H9 (cell line): ENCODE data around the gene WEE1. TPM values are rescaled to one million over a fixed set of nuclear protein-coding genes. Genes with fewer than 3 reads are reported as not detected.

Source experiments
- DNase-seq: peaks from one replicate; pipeline ENCODE4 v3.0.0-alpha.2; 2017
- H2AFZ ChIP-seq: one replicate; pipeline ENCODE4 v1.6.1; 2013; ENCODE audit warnings: mild to moderate bottlenecking, low read length, control low read depth, moderate library complexity
- H2AK5ac ChIP-seq: 2 replicates; pipeline ENCODE4 v1.6.1; 2013; ENCODE audit warnings: low read length, control low read depth, mixed read lengths; ENCODE audit not compliant: insufficient read length
- H2BK120ac ChIP-seq: one replicate; pipeline ENCODE4 v1.6.1; 2013; ENCODE audit warnings: low read depth, mild to moderate bottlenecking, low read length, control low read depth, inconsistent platforms; ENCODE audit not compliant: poor library complexity, severe bottlenecking
- H2BK12ac ChIP-seq: 2 replicates; pipeline ENCODE4 v1.6.1; 2013; ENCODE audit warnings: low read length, control low read depth, mixed read lengths, low read depth; ENCODE audit not compliant: insufficient read length
- H2BK15ac ChIP-seq: 2 replicates; pipeline ENCODE4 v1.6.1; 2013; ENCODE audit warnings: low read depth, low read length, control low read depth
- H2BK20ac ChIP-seq: one replicate; pipeline ENCODE4 v1.6.1; 2013; ENCODE audit warnings: low read depth, mild to moderate bottlenecking, low read length, control low read depth, inconsistent platforms; ENCODE audit not compliant: poor library complexity, severe bottlenecking
- H2BK5ac ChIP-seq: 2 replicates; pipeline ENCODE4 v1.6.1; 2013; ENCODE audit warnings: low read length, control low read depth, mixed read lengths; ENCODE audit not compliant: insufficient read length
- H3K14ac ChIP-seq: 2 replicates; pipeline ENCODE4 v1.6.1; 2013; ENCODE audit warnings: low read length, control low read depth; ENCODE audit not compliant: insufficient read depth
- H3K18ac ChIP-seq: 2 replicates; pipeline ENCODE4 v1.6.1; 2013; ENCODE audit warnings: low read depth, mild to moderate bottlenecking, mixed read lengths, low read length, control low read depth; ENCODE audit not compliant: insufficient read length
- H3K23ac ChIP-seq: 2 replicates; pipeline ENCODE4 v1.6.1; 2013; ENCODE audit warnings: low read length, control low read depth, mixed read lengths, low read depth; ENCODE audit not compliant: insufficient read length
- H3K23me2 ChIP-seq: 2 replicates; pipeline ENCODE4 v1.6.1; 2013; ENCODE audit warnings: low read depth, mild to moderate bottlenecking, mixed read lengths, low read length, control low read depth; ENCODE audit not compliant: insufficient read length, poor library complexity, severe bottlenecking
- H3K27ac ChIP-seq: 2 replicates; pipeline ENCODE4 v1.5.1; 2013; ENCODE audit warnings: low read length, control low read depth, mixed read lengths, low read depth; ENCODE audit not compliant: insufficient read length
- H3K27me3 ChIP-seq: 2 replicates; pipeline ENCODE4 v1.6.1; 2013; ENCODE audit warnings: low read length, control low read depth, inconsistent platforms; ENCODE audit not compliant: insufficient read depth
- H3K4ac ChIP-seq: 2 replicates; pipeline ENCODE4 v1.6.1; 2013; ENCODE audit warnings: low read depth, mild to moderate bottlenecking, control low read depth, inconsistent platforms, low read length, moderate library complexity
- H3K4me1 ChIP-seq: 2 replicates; pipeline ENCODE4 v1.6.1; 2013; ENCODE audit warnings: low read length, control low read depth, inconsistent platforms; ENCODE audit not compliant: insufficient read depth
- H3K4me2 ChIP-seq: 2 replicates; pipeline ENCODE4 v1.6.1; 2013; ENCODE audit warnings: low read length, control low read depth, mixed read lengths; ENCODE audit not compliant: insufficient read length, insufficient read depth
- H3K56ac ChIP-seq: 2 replicates; pipeline ENCODE4 v1.6.1; 2013; ENCODE audit warnings: low read depth, mild to moderate bottlenecking, mixed read lengths, low read length, control low read depth; ENCODE audit not compliant: insufficient read length
- H3K79me1 ChIP-seq: 2 replicates; pipeline ENCODE4 v1.6.1; 2013; ENCODE audit warnings: low read depth, mild to moderate bottlenecking, moderate library complexity, low read length, control low read depth, inconsistent platforms; ENCODE audit not compliant: insufficient read depth, poor library complexity, severe bottlenecking
- H3K79me2 ChIP-seq: 2 replicates; pipeline ENCODE4 v1.6.1; 2013; ENCODE audit warnings: low read length, control low read depth, inconsistent platforms; ENCODE audit not compliant: insufficient read depth
- H3K9ac ChIP-seq: 2 replicates; pipeline ENCODE4 v1.6.1; 2013; ENCODE audit warnings: low read length, control low read depth, mixed read lengths; ENCODE audit not compliant: insufficient read length; ENCODE audit errors: extremely low read depth
- H3K9me3 ChIP-seq: one replicate; pipeline ENCODE4 v1.6.1; 2013; ENCODE audit warnings: low read depth, low read length, inconsistent platforms; ENCODE audit not compliant: control insufficient read depth
- H3T11ph ChIP-seq: one replicate; pipeline ENCODE4 v1.6.1; 2013; ENCODE audit warnings: mild to moderate bottlenecking, low read length, control low read depth, inconsistent platforms
- H4K20me1 ChIP-seq: one replicate; pipeline ENCODE4 v1.6.1; 2013; ENCODE audit not compliant: control insufficient read depth, insufficient read length, insufficient read depth
- H4K5ac ChIP-seq: 2 replicates; pipeline ENCODE4 v1.6.1; 2013; ENCODE audit warnings: low read depth, mild to moderate bottlenecking, mixed read lengths, low read length, control low read depth; ENCODE audit not compliant: insufficient read length
- H4K8ac ChIP-seq: replicated peaks from 2 replicates; pipeline ENCODE4 v1.6.1; 2013; ENCODE audit warnings: low read length, control low read depth, mixed read lengths, low read depth; ENCODE audit not compliant: insufficient read length
- H4K91ac ChIP-seq: 2 replicates; pipeline ENCODE4 v1.6.1; 2013; ENCODE audit warnings: low read depth, mild to moderate bottlenecking, moderate library complexity, mixed read lengths, low read length, control low read depth; ENCODE audit not compliant: insufficient read length
- H3K27ac Mint-ChIP-seq, 3 experiments: 2 replicates in 2 of 3; 3 replicates in 1 of 3; pipeline ENCODE4 v1.8.0; 2020 to 2021; ENCODE audit warnings: mixed read lengths in 3 of 3, mild to moderate bottlenecking in 1 of 3, moderate library complexity in 1 of 3
- H3K27me3 Mint-ChIP-seq: 2 replicates; pipeline ENCODE4 v1.8.0; 2021; ENCODE audit warnings: low read depth, mild to moderate bottlenecking, moderate library complexity, mixed read lengths
- H3K36me3 Mint-ChIP-seq, 3 experiments: 2 replicates in 2 of 3; 3 replicates in 1 of 3; pipeline ENCODE4 v1.8.0; 2020 to 2021; ENCODE audit warnings: low read depth in 3 of 3, mixed read lengths in 3 of 3; ENCODE audit not compliant: insufficient read depth in 1 of 3
- H3K4me1 Mint-ChIP-seq, 2 experiments: 2 replicates each; pipeline ENCODE4 v1.8.0; 2020; ENCODE audit warnings: mixed read lengths in 2 of 2
- H3K4me3 Mint-ChIP-seq, 2 experiments: 2 replicates in 1 of 2; 3 replicates in 1 of 2; pipeline ENCODE4 v1.8.0; 2020 to 2021; ENCODE audit warnings: mild to moderate bottlenecking in 2 of 2, mixed read lengths in 2 of 2, moderate library complexity in 1 of 2
- H3K9me3 Mint-ChIP-seq, 2 experiments: 2 replicates in 1 of 2; 3 replicates in 1 of 2; pipeline ENCODE4 v1.8.0; 2020; ENCODE audit warnings: mild to moderate bottlenecking in 2 of 2, mixed read lengths in 2 of 2, moderate library complexity in 1 of 2
- WGBS: extraction: QIAGEN DNeasy Blood & Tissue Kit; methylation state at CpG from one replicate; pipeline ENCODE4 v1.1.7; 2013; ENCODE audit warnings: missing lambda C conversion rate, low lambda C conversion rate, mixed read lengths; ENCODE audit not compliant: insufficient read length; ENCODE audit errors: extremely low coverage; 5-methylcytosine and 5-hydroxymethylcytosine counted together
- total RNA-seq: library from RNA; stranded (reverse); gene quantifications from 2 replicates; pipeline ENCODE4 v1.2.1, GENCODE V29; 2021
- TF ChIP-seq, protein P1 (sequence below): fragments of 200-600 bp; sonication (generic); conservative IDR thresholded peaks from 3 replicates; pipeline ENCODE4 v1.8.0; 2021; ENCODE audit warnings: antibody characterized with exemption, mild to moderate bottlenecking

The WEE1 gene
- total RNA-seq, 1 experiment from 2014 or later, result 142 TPM

- Histone ChIP-seq H3K23me2 (no peaks in the 10 kb centered on the region), H3K18ac (no peak overlapping the region), H4K5ac (no peak overlapping the region), H2BK12ac (no peak overlapping the region), H3K4me1 (peaks cover 5% of the 10 kb centered on the region; the same call in 1 of the 2 replicates), H3K27me3 (no peaks in the 10 kb centered on the region), H3K9ac (no peak overlapping the region), H2AK5ac (no peak overlapping the region), H3K27ac (no peak overlapping the region), H4K8ac (no peak overlapping the region), H3T11ph (no peak overlapping the region), H2BK120ac (no peak overlapping the region), H3K4ac (no peak overlapping the region), H2BK20ac (no peak overlapping the region), H4K20me1 (no peaks in the 10 kb centered on the region), H3K14ac (no peak overlapping the region; the same call in 1 of the 2 replicates), H3K23ac (no peak overlapping the region), H3K9me3 (no peaks in the 10 kb centered on the region), H4K91ac (no peak overlapping the region), H2BK15ac (no peak overlapping the region), H3K56ac (no peak overlapping the region), H2AFZ (no peak overlapping the region), H3K4me2 (no peak overlapping the region), H3K79me1 (no peaks in the 10 kb centered on the region), H2BK5ac (no peak overlapping the region), H3K79me2 (no peaks in the 10 kb centered on the region)
- WGBS, result no CpG with 5 or more reads among the region's 7 CpGs
- Mint-ChIP-seq H3K4me1 (peaks cover 18 to 20% of the 10 kb centered on the region in 2 experiments), H3K36me3 (no peaks in the 10 kb centered on the region; a peak in 1 of 7 replicates), H3K9me3 (no peaks in the 10 kb centered on the region), H3K4me3 (peak overlapping the region in 1 of 2 experiments; percentile 19; a peak in 4 of 5 replicates), H3K27ac (peak overlapping the region; percentile 46 to 92 (median 89); a peak in 6 of 7 replicates), H3K27me3 (no peaks in the 10 kb centered on the region; the same call in 1 of the 2 replicates)
- peak; percentile 69 for DNase-seq
- TF ChIP-seq, protein P1, sequence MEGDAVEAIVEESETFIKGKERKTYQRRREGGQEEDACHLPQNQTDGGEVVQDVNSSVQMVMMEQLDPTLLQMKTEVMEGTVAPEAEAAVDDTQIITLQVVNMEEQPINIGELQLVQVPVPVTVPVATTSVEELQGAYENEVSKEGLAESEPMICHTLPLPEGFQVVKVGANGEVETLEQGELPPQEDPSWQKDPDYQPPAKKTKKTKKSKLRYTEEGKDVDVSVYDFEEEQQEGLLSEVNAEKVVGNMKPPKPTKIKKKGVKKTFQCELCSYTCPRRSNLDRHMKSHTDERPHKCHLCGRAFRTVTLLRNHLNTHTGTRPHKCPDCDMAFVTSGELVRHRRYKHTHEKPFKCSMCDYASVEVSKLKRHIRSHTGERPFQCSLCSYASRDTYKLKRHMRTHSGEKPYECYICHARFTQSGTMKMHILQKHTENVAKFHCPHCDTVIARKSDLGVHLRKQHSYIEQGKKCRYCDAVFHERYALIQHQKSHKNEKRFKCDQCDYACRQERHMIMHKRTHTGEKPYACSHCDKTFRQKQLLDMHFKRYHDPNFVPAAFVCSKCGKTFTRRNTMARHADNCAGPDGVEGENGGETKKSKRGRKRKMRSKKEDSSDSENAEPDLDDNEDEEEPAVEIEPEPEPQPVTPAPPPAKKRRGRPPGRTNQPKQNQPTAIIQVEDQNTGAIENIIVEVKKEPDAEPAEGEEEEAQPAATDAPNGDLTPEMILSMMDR, result no peak
Measured at GRCh38 chr11:9601037-9601875, 27.8 kb downstream of the WEE1 start.
